ENCODE data around the gene REEP1.

The REEP1 gene

DNA sequence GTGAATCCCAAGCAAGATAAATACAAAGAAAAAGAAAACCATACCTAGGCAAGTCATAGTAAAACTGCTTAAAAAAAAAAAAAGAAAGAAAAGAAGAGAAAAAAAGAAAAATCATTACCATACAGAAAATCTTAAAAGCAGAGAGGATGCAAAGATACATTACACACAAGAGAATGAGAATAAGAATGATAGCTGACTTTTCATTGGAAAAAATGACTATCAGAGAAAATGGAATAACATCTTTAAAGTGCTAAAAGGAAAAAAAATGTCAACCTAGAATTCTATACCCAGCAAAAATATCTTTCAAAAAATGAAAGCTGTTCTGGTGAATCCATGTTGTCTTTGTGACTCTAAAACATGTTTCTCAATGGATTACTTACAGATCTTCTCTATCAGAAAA lies 66.2 kb downstream of the REEP1 start:
- Histone ChIP-seq H3K9me3 (ENCODE audit: severe bottlenecking) (peaks cover 8% of the 10 kb centered on the region), H3K27me3 (ENCODE audit: insufficient read depth, low read depth, severe bottlenecking) (no peaks in the 10 kb centered on the region), H3K4me3 (ENCODE audit: low read depth, low read length) (no peak overlapping the region), H3K36me3 (no peaks in the 10 kb centered on the region; the same call in 1 of the 2 replicates), H3K27ac (no peak overlapping the region)
- DNase-seq = no peak
- TF ChIP-seq, protein P1, sequence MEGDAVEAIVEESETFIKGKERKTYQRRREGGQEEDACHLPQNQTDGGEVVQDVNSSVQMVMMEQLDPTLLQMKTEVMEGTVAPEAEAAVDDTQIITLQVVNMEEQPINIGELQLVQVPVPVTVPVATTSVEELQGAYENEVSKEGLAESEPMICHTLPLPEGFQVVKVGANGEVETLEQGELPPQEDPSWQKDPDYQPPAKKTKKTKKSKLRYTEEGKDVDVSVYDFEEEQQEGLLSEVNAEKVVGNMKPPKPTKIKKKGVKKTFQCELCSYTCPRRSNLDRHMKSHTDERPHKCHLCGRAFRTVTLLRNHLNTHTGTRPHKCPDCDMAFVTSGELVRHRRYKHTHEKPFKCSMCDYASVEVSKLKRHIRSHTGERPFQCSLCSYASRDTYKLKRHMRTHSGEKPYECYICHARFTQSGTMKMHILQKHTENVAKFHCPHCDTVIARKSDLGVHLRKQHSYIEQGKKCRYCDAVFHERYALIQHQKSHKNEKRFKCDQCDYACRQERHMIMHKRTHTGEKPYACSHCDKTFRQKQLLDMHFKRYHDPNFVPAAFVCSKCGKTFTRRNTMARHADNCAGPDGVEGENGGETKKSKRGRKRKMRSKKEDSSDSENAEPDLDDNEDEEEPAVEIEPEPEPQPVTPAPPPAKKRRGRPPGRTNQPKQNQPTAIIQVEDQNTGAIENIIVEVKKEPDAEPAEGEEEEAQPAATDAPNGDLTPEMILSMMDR (IDR thresholded peaks at IDR 0.05; ENCODE audit: low read depth, low read length) = no peak

DNA sequence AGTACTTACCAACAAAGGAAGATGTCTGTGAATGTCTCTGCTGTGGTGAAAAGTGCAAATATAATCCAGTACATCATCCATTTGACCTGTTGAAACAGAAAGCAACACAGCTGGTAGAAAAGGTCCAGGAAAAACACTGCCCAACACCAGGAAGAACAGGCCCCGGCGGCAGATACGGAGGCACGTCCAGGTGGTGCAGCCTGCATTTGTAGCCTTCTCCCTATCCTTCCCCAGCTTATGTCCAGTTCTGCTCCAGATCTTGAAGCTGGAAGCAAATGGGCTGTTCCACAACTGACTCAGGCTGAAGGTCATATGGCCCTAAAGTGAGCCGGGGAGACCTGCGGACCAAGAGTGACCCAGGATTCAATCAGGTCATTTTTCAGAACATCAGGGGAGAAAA lies 73.5 kb downstream of the REEP1 start:
- Histone ChIP-seq H3K27ac (no peak overlapping the region), H3K36me3 (no peaks in the 10 kb centered on the region; the same call in 1 of the 2 replicates), H3K9me3 (ENCODE audit: severe bottlenecking) (no peaks in the 10 kb centered on the region), H3K4me3 (ENCODE audit: low read depth, low read length) (no peak overlapping the region), H3K27me3 (ENCODE audit: insufficient read depth, low read depth, severe bottlenecking) (no peaks in the 10 kb centered on the region)
- TF ChIP-seq, protein P1 (IDR thresholded peaks at IDR 0.05; ENCODE audit: low read depth, low read length) = no peak
- DNase-seq = no peak

DNA sequence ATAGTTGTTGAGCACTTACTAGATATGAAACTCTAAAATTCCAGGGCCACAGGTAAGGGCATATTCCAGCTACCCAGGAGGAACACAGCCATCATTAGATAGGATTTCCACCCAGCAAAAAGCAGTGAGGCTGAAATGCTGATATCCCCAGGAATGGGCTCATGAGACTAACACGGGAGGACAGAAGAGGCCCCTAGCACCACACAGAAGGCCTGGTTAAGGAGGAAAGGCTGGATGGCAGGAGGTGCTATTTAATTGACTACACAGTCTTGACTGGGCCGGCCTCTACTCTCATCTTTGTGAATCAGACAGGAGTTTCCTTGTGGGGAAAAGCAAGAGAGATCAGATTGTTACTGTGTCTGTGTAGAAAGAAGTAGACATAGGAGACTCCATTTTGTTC lies 76.4 kb downstream of the REEP1 start:
- H3K27ac ChIP-seq = peak overlapping the region; percentile 59
- DNase-seq = no peak
- no peaks in the 10 kb centered on the region for H3K9me3 ChIP-seq (ENCODE audit: severe bottlenecking)
- H3K4me3 ChIP-seq (ENCODE audit: low read depth, low read length) = no peak overlapping the region
- no peaks in the 10 kb centered on the region for H3K27me3 ChIP-seq (ENCODE audit: insufficient read depth, low read depth, severe bottlenecking)
- H3K36me3 ChIP-seq = peaks cover 3% of the 10 kb centered on the region
- TF ChIP-seq, protein P1 (IDR thresholded peaks at IDR 0.05; ENCODE audit: low read depth, low read length) = no peak

DNA sequence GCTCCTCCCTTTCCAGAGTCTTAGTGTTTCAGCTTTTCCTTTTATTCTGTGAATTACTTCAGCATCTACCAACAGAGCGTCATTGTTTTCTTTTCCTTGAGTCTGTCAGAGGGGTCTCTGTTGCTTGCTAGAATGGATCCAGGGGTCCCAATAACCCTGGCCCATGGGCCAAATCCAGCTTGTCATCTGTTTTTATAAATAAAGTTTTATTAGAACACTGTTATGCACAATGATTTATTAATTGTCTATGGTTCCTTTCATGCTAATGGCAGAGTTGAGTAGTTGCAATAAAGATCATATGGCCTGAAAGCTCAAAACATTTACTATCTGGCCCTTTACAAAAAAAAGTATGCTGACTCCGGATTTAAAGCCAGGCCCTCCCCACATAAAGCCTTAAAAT lies 79.3 kb downstream of the REEP1 start:
- no peak for DNase-seq
- H3K36me3 ChIP-seq = peaks cover 3% of the 10 kb centered on the region; the same call in 1 of the 2 replicates
- no peaks in the 10 kb centered on the region for H3K27me3 ChIP-seq (ENCODE audit: insufficient read depth, low read depth, severe bottlenecking)
- H3K4me3 ChIP-seq (ENCODE audit: low read depth, low read length) = no peak overlapping the region
- no peak overlapping the region for H3K27ac ChIP-seq
- H3K9me3 ChIP-seq (ENCODE audit: severe bottlenecking) = no peaks in the 10 kb centered on the region
- TF ChIP-seq, protein P1 (IDR thresholded peaks at IDR 0.05; ENCODE audit: low read depth, low read length) = no peak

DNA sequence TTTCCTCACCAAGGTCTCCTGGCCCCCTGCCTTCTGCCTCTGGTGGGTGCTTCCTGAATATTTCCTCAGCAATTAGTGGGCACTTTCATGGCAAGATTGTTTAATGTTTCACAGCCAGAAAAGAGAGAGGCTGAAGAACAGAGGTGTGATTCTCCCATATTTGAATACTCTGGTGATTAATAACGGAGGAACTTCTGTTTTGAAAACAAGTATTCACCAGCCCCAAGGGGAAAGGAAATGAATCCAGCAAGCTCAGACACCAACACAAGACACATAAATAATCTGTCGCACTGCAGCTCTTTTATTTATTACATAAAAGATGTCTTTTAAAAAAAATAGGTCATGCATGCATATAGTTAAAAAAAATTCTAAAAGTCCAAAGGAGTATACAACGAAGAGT lies 80.4 kb downstream of the REEP1 start:
- DNase-seq = no peak
- Histone ChIP-seq H3K27ac (no peak overlapping the region), H3K36me3 (peaks cover 5% of the 10 kb centered on the region), H3K9me3 (ENCODE audit: severe bottlenecking) (no peaks in the 10 kb centered on the region), H3K27me3 (ENCODE audit: insufficient read depth, low read depth, severe bottlenecking) (no peaks in the 10 kb centered on the region), H3K4me3 (ENCODE audit: low read depth, low read length) (no peak overlapping the region)
- TF ChIP-seq, protein P1 (IDR thresholded peaks at IDR 0.05; ENCODE audit: low read depth, low read length) = no peak

DNA sequence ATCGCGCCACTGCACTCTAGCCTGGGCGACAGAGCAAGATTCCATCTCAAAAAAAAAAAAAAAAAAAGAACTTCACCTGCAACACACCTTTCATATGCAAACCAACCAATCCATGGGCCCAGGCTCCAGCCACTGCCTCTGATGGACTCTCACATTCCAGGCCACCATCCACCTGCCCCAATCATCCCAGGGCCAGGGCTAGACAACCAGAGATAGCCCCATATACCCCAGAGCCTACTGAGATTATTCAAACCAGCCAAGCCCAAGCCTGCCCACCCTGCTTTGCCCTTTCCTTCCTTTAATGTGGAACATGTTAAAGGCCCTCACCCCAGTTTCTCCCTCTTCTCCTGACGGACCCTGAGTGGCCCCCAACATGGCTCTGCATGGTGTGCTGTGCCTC lies 81.1 kb downstream of the REEP1 start:
- Histone ChIP-seq H3K27me3 (ENCODE audit: insufficient read depth, low read depth, severe bottlenecking) (no peaks in the 10 kb centered on the region), H3K4me3 (ENCODE audit: low read depth, low read length) (no peak overlapping the region), H3K9me3 (ENCODE audit: severe bottlenecking) (no peaks in the 10 kb centered on the region), H3K36me3 (peaks cover 9% of the 10 kb centered on the region), H3K27ac (no peak overlapping the region)
- TF ChIP-seq, protein P1 (IDR thresholded peaks at IDR 0.05; ENCODE audit: low read depth, low read length) = no peak
- no peak for DNase-seq

Measured in WERI-Rb-1 (cell line).